Activated CD8-positive, alpha-beta T cell treated with anti-CD3 and anti-CD28 coated beads for 36 hours (primary cell): Measurements from ENCODE around the gene NOL3. TPM values are rescaled to one million over a fixed set of nuclear protein-coding genes. Genes with fewer than 3 reads are reported as not detected.

Experiments
- ATAC-seq: fragments of 200-7000 bp; cut with Tn5 transposase; one replicate; pipeline ENCODE4 v1.10.0; 2021; ENCODE audit warnings: mild to moderate bottlenecking, moderate library complexity
- CTCF ChIA-PET: fragments of 350-600 bp; sonication (Branson Sonifier 250); formaldehyde crosslinking; loops from one replicate; lab custom pipeline; 2021; ENCODE audit warnings: antibody characterized with exemption; lab: Charles Lee
- POLR2A ChIA-PET: fragments of 350-600 bp; sonication (Branson Sonifier 250); formaldehyde crosslinking; loops from one replicate; lab custom pipeline; 2021; ENCODE audit warnings: antibody characterized with exemption; lab: Charles Lee
- DNase-seq: peaks from one replicate; pipeline ENCODE4 v3.0.0-alpha.2; 2020
- H3K27ac Mint-ChIP-seq: one replicate; pipeline ENCODE4 v1.8.0; 2021; ENCODE audit warnings: mild to moderate bottlenecking, mixed read lengths
- H3K27me3 Mint-ChIP-seq: one replicate; pipeline ENCODE4 v1.8.0; 2021; ENCODE audit warnings: mixed read lengths
- H3K36me3 Mint-ChIP-seq: one replicate; pipeline ENCODE4 v1.8.0; 2021; ENCODE audit warnings: low read depth, mixed read lengths
- H3K4me1 Mint-ChIP-seq: one replicate; pipeline ENCODE4 v1.8.0; 2021; ENCODE audit warnings: low read depth, mixed read lengths
- H3K4me3 Mint-ChIP-seq: one replicate; pipeline ENCODE4 v1.8.0; 2021; ENCODE audit warnings: mild to moderate bottlenecking, moderate library complexity, mixed read lengths
- H3K9me3 Mint-ChIP-seq: one replicate; pipeline ENCODE4 v1.8.0; 2021; ENCODE audit warnings: mixed read lengths
- CTCF ChIP-seq: fragments of 200-600 bp; IDR thresholded peaks from one replicate; pipeline ENCODE4 v1.8.0; 2022; ENCODE audit warnings: antibody characterized with exemption, mild to moderate bottlenecking
- intact Hi-C: fragments of 100-400 bp; cut with micrococcal nuclease; formaldehyde crosslinking; loops from one replicate; pipeline ENCODE4 v1.10.0; 2022
- total RNA-seq, 2 experiments: library from RNA; stranded (reverse); gene quantifications; one replicate each; pipeline ENCODE4 v1.2.3, GENCODE V29; 2021

The NOL3 gene
- total RNA-seq, 2 experiments from 2014 or later = 24.5 to 25.3 TPM

- POLR2A ChIA-PET = no interaction called here
- H3K9me3 Mint-ChIP-seq = no peaks in the 10 kb centered on the region
Observed at GRCh38 chr16:67180166-67180565, 9.8 kb downstream of the NOL3 start.

GRCh38 chr16:67181346-67181745 lies 11.0 kb downstream of the NOL3 start:
- no peak overlapping the region for H3K27ac Mint-ChIP-seq
- H3K27me3 Mint-ChIP-seq = peaks cover 38% of the 10 kb centered on the region
- intact Hi-C loops = loop anchor here (10.0 kb wide), 1 partner anchor 207 kb away; no protein-coding TSS in a partner anchor
- DNase-seq (no peak), ATAC-seq (no peak)
- no peaks in the 10 kb centered on the region for H3K9me3 Mint-ChIP-seq
- POLR2A ChIA-PET = no interaction called here
- H3K36me3 Mint-ChIP-seq = peaks cover 5% of the 10 kb centered on the region
- TF ChIP-seq CTCF = no peak
- H3K4me3 Mint-ChIP-seq = no peak overlapping the region
- CTCF ChIA-PET = interaction anchor here (1.0 to 7.1 kb wide), 3 partner anchors 12 to 165 kb away, joined by 6 to 71 read pairs (median 36); partner anchors contain the start of gene NOL3
- H3K4me1 Mint-ChIP-seq = peaks cover 30% of the 10 kb centered on the region

More at GRCh38 chr16:67180166-67180565, 9.8 kb downstream of the NOL3 start:
- Mint-ChIP-seq H3K4me1 (peaks cover 28% of the 10 kb centered on the region), H3K4me3 (no peak overlapping the region), H3K27ac (no peak overlapping the region), H3K36me3 (peaks cover 7% of the 10 kb centered on the region), H3K27me3 (peaks cover 41% of the 10 kb centered on the region)
- DNase-seq = no peak
- intact Hi-C loops = loop anchor here (10.0 kb wide), 1 partner anchor 205 kb away; no protein-coding TSS in a partner anchor
- CTCF ChIA-PET = interaction anchor here (1.3 to 16.0 kb wide), 4 partner anchors 10 to 27 kb away, joined by 3 to 209 read pairs (median 20); partner anchors contain the start of genes B3GNT9, FBXL8, HSF4 and NOL3
- no peak for ATAC-seq
- no peak for TF ChIP-seq CTCF

GRCh38 chr16:67182288-67182687 lies 11.9 kb downstream of the NOL3 start:
- CTCF ChIA-PET = interaction anchor here (1.1 to 7.1 kb wide), 6 partner anchors 13 to 217 kb away, joined by 3 to 71 read pairs (median 8); partner anchors contain the start of gene NOL3
- H3K36me3 Mint-ChIP-seq = peaks cover 5% of the 10 kb centered on the region
- intact Hi-C loops = loop anchor here (10.0 kb wide), 1 partner anchor 207 kb away; no protein-coding TSS in a partner anchor
- H3K9me3 Mint-ChIP-seq = no peaks in the 10 kb centered on the region
- H3K4me1 Mint-ChIP-seq = peaks cover 26% of the 10 kb centered on the region
- no peak overlapping the region for H3K27ac Mint-ChIP-seq
- peaks cover 31% of the 10 kb centered on the region for H3K27me3 Mint-ChIP-seq
- no peak overlapping the region for H3K4me3 Mint-ChIP-seq
- no peak for TF ChIP-seq CTCF
- DNase-seq = no peak
- POLR2A ChIA-PET = interaction anchor here (1.1 to 2.0 kb wide), 2 partner anchors 7 to 24 kb away, joined by 4 to 13 read pairs; no protein-coding TSS in a partner anchor
- ATAC-seq = no peak

- Mint-ChIP-seq H3K9me3 (no peaks in the 10 kb centered on the region), H3K4me1 (peaks cover 20% of the 10 kb centered on the region), H3K27ac (no peak overlapping the region), H3K27me3 (peaks cover 24% of the 10 kb centered on the region), H3K36me3 (peaks cover 5% of the 10 kb centered on the region), H3K4me3 (no peak overlapping the region)
- CTCF ChIA-PET = interaction anchor here (1.5 to 7.1 kb wide), 5 partner anchors 14 to 206 kb away, joined by 7 to 71 read pairs (median 10); partner anchors contain the start of gene NOL3
- DNase-seq (no peak), ATAC-seq (no peak)
- intact Hi-C loops = loop anchor here (10.0 kb wide), 1 partner anchor 208 kb away; no protein-coding TSS in a partner anchor
- TF ChIP-seq CTCF = no peak
- POLR2A ChIA-PET = interaction anchor here (1.0 to 2.0 kb wide), 3 partner anchors 8 to 58 kb away, joined by 3 to 13 read pairs (median 4); no protein-coding TSS in a partner anchor
Observed at GRCh38 chr16:67183284-67183626, 12.9 kb downstream of the NOL3 start.
